IMR-90 (cell line): ENCODE results near the gene CUX1. TPM values are rescaled to one million over a fixed set of nuclear protein-coding genes. Genes with fewer than 3 reads are reported as not detected.

Experiments used
- ATAC-seq: fragments of 200-7000 bp; cut with Tn5 transposase; 2 replicates; pipeline ENCODE4 v1.9.1; 2020; ENCODE audit warnings: low read depth, mild to moderate bottlenecking, moderate library complexity
- BruUV-seq: library from RNA; stranded (reverse); fragments of 400-500 nt; replicated peaks from 2 replicates; lab custom pipeline; 2021; lab: Mats Ljungman, UMichigan
- CTCF ChIA-PET: fragments of 300-600 bp; formaldehyde crosslinking; extraction: SDS; loops from one replicate; lab custom pipeline; 2021; ENCODE audit warnings: antibody characterized with exemption; lab: Yijun Ruan, JAX
- POLR2A ChIA-PET: fragments of 300-600 bp; sonication (Branson Sonifier 250); formaldehyde crosslinking; loops from one replicate; lab custom pipeline; 2022; ENCODE audit warnings: antibody characterized with exemption; ENCODE audit not compliant: unreplicated experiment; lab: Charles Lee
- DNase-seq: peaks from one replicate; pipeline ENCODE4 v3.0.0; 2013
- H2AFZ ChIP-seq: replicated peaks from 2 replicates; pipeline ENCODE3; 2013; ENCODE audit warnings: low read length, mild to moderate bottlenecking; ENCODE audit not compliant: poor library complexity
- H2AK5ac ChIP-seq: 2 replicates; pipeline ENCODE4 v1.6.1; 2013; ENCODE audit warnings: low read depth, low read length, inconsistent platforms
- H2AK9ac ChIP-seq: replicated peaks from 2 replicates; pipeline ENCODE3; 2013; ENCODE audit warnings: mild to moderate bottlenecking, low read depth, low read length, moderate library complexity; ENCODE audit not compliant: poor library complexity
- H2BK120ac ChIP-seq: 2 replicates; pipeline ENCODE4 v1.6.1; 2013; ENCODE audit warnings: low read depth, low read length, inconsistent platforms
- H2BK15ac ChIP-seq: 3 replicates; pipeline ENCODE4 v1.6.1; 2013; ENCODE audit warnings: low read depth, low read length, inconsistent platforms
- H2BK20ac ChIP-seq: 2 replicates; pipeline ENCODE4 v1.6.1; 2013; ENCODE audit warnings: low read depth, mild to moderate bottlenecking, inconsistent platforms, low read length, moderate library complexity
- H2BK5ac ChIP-seq: 2 replicates; pipeline ENCODE4 v1.6.1; 2013; ENCODE audit warnings: mild to moderate bottlenecking, low read depth, low read length, inconsistent platforms; ENCODE audit not compliant: poor library complexity, severe bottlenecking
- H3K14ac ChIP-seq: replicated peaks from 2 replicates; pipeline ENCODE4 v1.6.1; 2013; ENCODE audit warnings: low read depth, low read length, inconsistent platforms
- H3K18ac ChIP-seq: 2 replicates; pipeline ENCODE4 v1.6.1; 2013; ENCODE audit warnings: low read depth, low read length, control low read depth
- H3K23ac ChIP-seq: 2 replicates; pipeline ENCODE4 v1.6.1; 2013; ENCODE audit warnings: low read depth, low read length, inconsistent platforms
- H3K27ac ChIP-seq: 2 replicates; pipeline ENCODE4 v1.5.1; 2013; ENCODE audit warnings: mild to moderate bottlenecking, control low read depth, low read length; ENCODE audit not compliant: insufficient read depth
- H3K27me3 ChIP-seq: 2 replicates; pipeline ENCODE4 v1.6.1; 2013; ENCODE audit warnings: low read length; ENCODE audit not compliant: control insufficient read depth, insufficient read depth
- H3K36me3 ChIP-seq: 2 replicates; pipeline ENCODE4 v1.6.1; 2013; ENCODE audit warnings: low read length, mixed read lengths; ENCODE audit not compliant: control insufficient read depth, insufficient read depth
- H3K4ac ChIP-seq: 2 replicates; pipeline ENCODE4 v1.6.1; 2013; ENCODE audit warnings: low read depth, low read length, inconsistent platforms
- H3K4me1 ChIP-seq: 2 replicates; pipeline ENCODE4 v1.6.1; 2013; ENCODE audit warnings: low read length, mixed read lengths; ENCODE audit not compliant: control insufficient read depth, insufficient read depth
- H3K4me2 ChIP-seq: 2 replicates; pipeline ENCODE4 v1.6.1; 2013; ENCODE audit warnings: low read depth, mild to moderate bottlenecking, control low read depth, low read length, moderate library complexity
- H3K4me3 ChIP-seq: 2 replicates; pipeline ENCODE4 v1.5.1; 2013; ENCODE audit warnings: low read depth, mild to moderate bottlenecking, control low read depth, low read length, moderate library complexity; ENCODE audit not compliant: insufficient read depth
- H3K56ac ChIP-seq: 2 replicates; pipeline ENCODE4 v1.6.1; 2013; ENCODE audit warnings: low read length, inconsistent platforms; ENCODE audit not compliant: insufficient read depth; ENCODE audit errors: extremely low read depth
- H3K79me1 ChIP-seq, 2 experiments: 2 replicates each; pipeline ENCODE4 v1.6.1; 2013; ENCODE audit warnings: low read length in 2 of 2, inconsistent platforms in 1 of 2, low read depth in 1 of 2
- H3K9ac ChIP-seq: 2 replicates; pipeline ENCODE4 v1.6.1; 2013; ENCODE audit warnings: low read depth, low read length, control low read depth
- H3K9me1 ChIP-seq: 2 replicates; pipeline ENCODE4 v1.6.1; 2013; ENCODE audit warnings: low read length, inconsistent platforms; ENCODE audit not compliant: insufficient read depth
- H3K9me3 ChIP-seq: 2 replicates; pipeline ENCODE4 v1.6.1; 2013; ENCODE audit warnings: low read length; ENCODE audit not compliant: control insufficient read depth, insufficient read depth
- H4K20me1 ChIP-seq: 2 replicates; pipeline ENCODE4 v1.6.1; 2013; ENCODE audit warnings: low read length, inconsistent platforms; ENCODE audit not compliant: insufficient read depth
- H4K5ac ChIP-seq: 2 replicates; pipeline ENCODE4 v1.6.1; 2013; ENCODE audit warnings: mild to moderate bottlenecking, low read depth, low read length, control low read depth
- H4K8ac ChIP-seq, 2 experiments: 2 replicates each; pipeline ENCODE4 v1.6.1; 2013; ENCODE audit warnings: low read depth in 2 of 2, low read length in 2 of 2, control low read depth in 1 of 2, inconsistent platforms in 1 of 2
- H4K91ac ChIP-seq: 2 replicates; pipeline ENCODE4 v1.6.1; 2013; ENCODE audit warnings: low read depth, low read length, inconsistent platforms; ENCODE audit not compliant: insufficient read depth
- CEBPB ChIP-seq: IDR thresholded peaks from 2 replicates; pipeline ENCODE4 v1.6.1; 2012; ENCODE audit warnings: low read depth, low read length, improper control_type of control experiment
- CHD1 ChIP-seq: IDR thresholded peaks from 2 replicates; pipeline ENCODE4 v1.6.1; 2012; ENCODE audit warnings: low read depth, low read length, improper control_type of control experiment
- FOS ChIP-seq: fragments of 150-350 bp; IDR thresholded peaks from 2 replicates; pipeline ENCODE4 v1.6.1; 2016; ENCODE audit warnings: low read depth, low read length
- RFX5 ChIP-seq: IDR thresholded peaks from 2 replicates; pipeline ENCODE4 v1.8.0; 2012; ENCODE audit warnings: low read depth, mild to moderate bottlenecking, low read length, moderate library complexity
- WGBS, 2 experiments: methylation state at CpG; one replicate each; pipeline versions ENCODE4 v1.1.5 to v1.1.7; 2013; ENCODE audit warnings: missing lambda C conversion rate in 2 of 2; ENCODE audit not compliant: insufficient read length in 1 of 2; ENCODE audit errors: extremely low coverage in 2 of 2; 5-methylcytosine and 5-hydroxymethylcytosine counted together
- dilution Hi-C: fragments of 300-500 bp; cut with HindIII; formaldehyde crosslinking; loops from one replicate; pipeline ENCODE4 v1.14.3; 2018; ENCODE audit warnings: low sequenced_read_pairs; ENCODE audit not compliant: unreplicated experiment
- in situ Hi-C: fragments of 300-500 bp; cut with MboI; formaldehyde crosslinking; loops from 3 replicates; pipeline ENCODE4 v1.14.3; 2019; ENCODE audit warnings: low sequenced_read_pairs, inconsistent platforms, mixed read lengths
- intact Hi-C: fragments of 100-400 bp; cut with micrococcal nuclease; formaldehyde crosslinking; loops from 2 replicates; pipeline ENCODE4 v1.10.0; 2022
- polyA plus RNA-seq, 3 experiments: library from polyadenylated mRNA; depleted of rRNA; stranded (reverse); fragments of >200 nt; gene quantifications; 2 replicates each; pipeline ENCODE4 v1.2.3, GENCODE V29; 2012; ENCODE audit warnings: low replicate concordance in 1 of 3
- total RNA-seq: library from RNA; depleted of rRNA; stranded (reverse); fragments of >200 nt; gene quantifications from 2 replicates; pipeline ENCODE4 v1.2.3, GENCODE V29; 2012

The CUX1 gene
- total and polyA plus RNA-seq, 2 of the 4 experiments (the other 2 are of a cell fraction), result 19.7 to 46.4 TPM

DNA sequence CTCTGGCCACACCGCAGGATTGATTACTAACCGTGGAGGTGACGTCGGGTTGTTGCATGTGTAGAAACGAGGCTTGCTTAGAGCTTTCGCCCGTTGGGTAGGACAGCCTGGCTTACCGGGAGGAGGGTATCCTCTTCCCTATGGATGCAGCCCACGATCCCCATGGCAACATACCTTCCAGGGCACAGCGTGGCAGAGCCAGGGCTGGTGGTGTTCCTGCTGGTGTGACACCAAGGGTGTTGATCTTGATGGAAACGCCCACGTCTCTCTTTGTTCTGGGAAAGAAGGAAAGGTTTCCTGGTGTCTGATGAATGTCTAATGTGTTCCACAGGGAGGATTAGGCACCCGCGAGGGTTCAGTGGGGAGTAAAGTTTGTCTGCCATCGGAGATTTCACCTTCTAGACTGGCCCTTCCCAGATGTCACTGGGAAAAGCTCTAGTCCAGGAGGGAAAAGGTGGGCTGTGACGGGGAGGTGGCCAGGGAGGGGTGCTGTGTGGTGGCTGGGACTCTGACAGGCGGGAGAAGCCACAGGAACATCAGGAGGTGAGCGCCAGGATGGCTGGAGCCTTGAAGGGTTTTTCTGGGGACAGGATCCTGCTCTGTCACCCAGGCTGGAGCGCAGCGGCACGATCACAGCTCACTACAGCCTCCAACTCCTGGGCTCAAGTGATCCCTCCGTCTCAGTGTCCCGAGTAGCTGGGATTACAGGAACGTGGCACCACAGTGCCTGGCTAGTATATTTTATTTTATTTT is 102.1 kb downstream of the CUX1 start:
- H4K8ac ChIP-seq, result no peak overlapping the region

More for the DNA sequence above, 102.1 kb downstream of the CUX1 start:
- peak overlapping the region; percentile 79; the same call in 1 of the 2 replicates for H2AK5ac ChIP-seq
- 100% methylated on average over 4 of the region's 24 CpGs; no CpG with 5 or more reads in 1 of the 2 experiments for WGBS, 2 experiments
- ChIA-PET CTCF (no interaction called here), POLR2A (no interaction called here)
- H3K27me3 ChIP-seq, result no peaks in the 10 kb centered on the region
- no peak overlapping the region for H3K9ac ChIP-seq
- no peak overlapping the region for H2AK9ac ChIP-seq
- H2AFZ ChIP-seq, result peak overlapping the region; percentile 36
- H2BK120ac ChIP-seq, result no peak overlapping the region; the same call in 1 of the 2 replicates
- intact Hi-C loops (loop anchor here (5.0 to 10.0 kb wide), 2 partner anchors 37 to 125 kb away; no protein-coding TSS in a partner anchor), in situ Hi-C loops (no loop called here), dilution Hi-C loops (no loop called here)
- H3K18ac ChIP-seq, result no peak overlapping the region
- H3K36me3 ChIP-seq, result peaks cover 25% of the 10 kb centered on the region
- peak overlapping the region; percentile 22; the same call in 1 of the 2 replicates for H2BK20ac ChIP-seq
- peaks cover 22% of the 10 kb centered on the region for H3K4me1 ChIP-seq
- H3K4ac ChIP-seq, result no peak overlapping the region
- no peak overlapping the region for H3K14ac ChIP-seq
- H4K91ac ChIP-seq, result no peak overlapping the region
- H2BK15ac ChIP-seq, result peak overlapping the region; percentile 53; the same call in 1 of the 3 replicates
- no peak overlapping the region for H2BK5ac ChIP-seq
- ATAC-seq (no peak), DNase-seq (no peak)
- H4K20me1 ChIP-seq, result peaks cover 20% of the 10 kb centered on the region
- H4K5ac ChIP-seq, result no peak overlapping the region
- no peak overlapping the region for H3K4me2 ChIP-seq
- no peak overlapping the region for H3K23ac ChIP-seq
- no peak overlapping the region for H3K56ac ChIP-seq
- H3K9me1 ChIP-seq, result peaks cover 28% of the 10 kb centered on the region
- no peaks in the 10 kb centered on the region for H3K9me3 ChIP-seq
- BruUV-seq, result no TSS peak
- H3K27ac ChIP-seq, result no peak overlapping the region
- peaks cover 44 to 85% of the 10 kb centered on the region in 2 experiments for H3K79me1 ChIP-seq
- no peak overlapping the region for H3K4me3 ChIP-seq
- no peak for TF ChIP-seq CHD1
- no peak for TF ChIP-seq CEBPB
- TF ChIP-seq FOS, result no peak
- TF ChIP-seq RFX5, result no peak
